ENCODE data around the gene RAB6D. TPM values are rescaled to one million over a fixed set of nuclear protein-coding genes. Genes with fewer than 3 reads are reported as not detected.

Gene RAB6D
- total and polyA plus RNA-seq, 2 of the 13 experiments (the other 11 are each of a cell fraction or from before 2014, with no cell fraction given), result 0.01 TPM; not detected in 1

- WGBS (ENCODE audit: low lambda C conversion rate), result 30% methylated on average over 12 of the region's 12 CpGs
- H3K4me2 ChIP-seq (ENCODE audit: low read depth, low read length), result no peak overlapping the region
- no peaks in the 10 kb centered on the region for H3K36me3 ChIP-seq (replicated peaks in 1 of 2; ENCODE audit: control insufficient read depth in 1 of 2, insufficient read depth in 2 of 2, low read length in 2 of 2)
- TF ChIP-seq KMT2B (CRISPR knock-in tag; IDR thresholded peaks at IDR 0.05) (no peak), ZSCAN20 (CRISPR knock-in tag; IDR thresholded peaks at IDR 0.05; ENCODE audit: borderline replicate concordance) (no peak), THYN1 (CRISPR knock-in tag; IDR thresholded peaks at IDR 0.05; ENCODE audit: borderline replicate concordance, low read depth) (no peak), KAT7 (CRISPR knock-in tag; IDR thresholded peaks at IDR 0.05; ENCODE audit: borderline replicate concordance) (no peak), IKZF4 (CRISPR knock-in tag; IDR thresholded peaks at IDR 0.05; ENCODE audit: borderline replicate concordance, low read depth, not compliant biosample characterization) (no peak), SMAD3 (CRISPR knock-in tag; IDR thresholded peaks at IDR 0.05) (no peak), ETV5 (CRISPR knock-in tag; IDR thresholded peaks at IDR 0.05; ENCODE audit: borderline replicate concordance) (no peak), EZH2 (conservative IDR thresholded peaks at IDR 0.05; ENCODE audit: low read depth, low read length) (no peak), MED13 (CRISPR knock-in tag; IDR thresholded peaks at IDR 0.05) (no peak)
- POLR2A ChIA-PET, result no interaction called here
- no peaks in the 10 kb centered on the region for H3K79me2 ChIP-seq (ENCODE audit: insufficient read depth, low read length)
- H4K20me1 ChIP-seq (ENCODE audit: insufficient read depth, low read length), result no peaks in the 10 kb centered on the region
- FAIRE-seq (no peak), ATAC-seq (no peak), DNase-seq (ENCODE audit: low spot score) (no peak)
- BruUV-seq (replicated peaks), result no TSS peak
- CTCF ChIA-PET (ENCODE audit: low intra/inter-chr PET ratio, low total read pairs), result no interaction called here
- no peak overlapping the region for H3K9ac ChIP-seq (ENCODE audit: insufficient read depth, low read depth, low read length)
- H3K4me1 ChIP-seq (ENCODE audit: insufficient read depth, low read length), result no peaks in the 10 kb centered on the region
- H3K9me3 ChIP-seq (ENCODE audit: low read length), result no peaks in the 10 kb centered on the region
- intact Hi-C loops (cut with micrococcal nuclease; ENCODE audit: unreplicated experiment) (no loop called here), in situ Hi-C loops (cut with HindIII; ENCODE audit: extremely low pct_ligation_motif_present, low pct_unique_long_range_greater_than_20kb) (loop anchor here (25.0 kb wide), 1 partner anchor 258 kb away; no protein-coding TSS in a partner anchor)
- no peak overlapping the region for H2AFZ ChIP-seq (ENCODE audit: low read length)
- peaks cover 3 to 64% of the 10 kb centered on the region in 2 experiments; a peak in 4 of 5 replicates for H3K27me3 ChIP-seq (ENCODE audit: control insufficient read depth in 1 of 2, insufficient read depth in 2 of 2, low read length in 2 of 2)
- no peak overlapping the region for H3K4me3 ChIP-seq (replicated peaks in 1 of 3; ENCODE audit: insufficient read depth in 1 of 3, low read depth in 2 of 3, low read length in 3 of 3)
- no peak overlapping the region for H3K27ac ChIP-seq (ENCODE audit: extremely low read length, insufficient read depth, low read length)
Measured at GRCh38 chr2:131404753-131405152, 40.8 kb upstream of the RAB6D start.
